K562 (cell line): Measurements from ENCODE around the gene AACS. TPM values are rescaled to one million over a fixed set of nuclear protein-coding genes. Genes with fewer than 3 reads are reported as not detected.

Source experiments
- ATAC-seq: fragments of 200-7000 bp; cut with Tn5 transposase; 3 replicates; pipeline ENCODE4 v1.9.1; 2020; ENCODE audit warnings: moderate library complexity
- BruUV-seq: library from RNA; stranded (reverse); fragments of 400-500 nt; replicated peaks from 2 replicates; lab custom pipeline; 2021; lab: Mats Ljungman, UMichigan
- CTCF ChIA-PET: fragments of 300-600 bp; formaldehyde crosslinking; extraction: SDS; loops from one replicate; lab custom pipeline; 2021; ENCODE audit warnings: low intra/inter-chr PET ratio; lab: Yijun Ruan, JAX
- POLR2A ChIA-PET: fragments of 300-600, 350-650 bp; sonication (Branson Sonifier 250); formaldehyde crosslinking; extraction: SDS; loops from one replicate; lab custom pipeline; 2021; ENCODE audit warnings: antibody characterized with exemption, inconsistent platforms; lab: Yijun Ruan, JAX
- DNase-seq, 4 experiments: peaks; one replicate each; pipeline versions ENCODE4 v3.0.0 to v3.0.0-alpha.2; 2011 to 2018; ENCODE audit warnings: low spot score in 3 of 4, mixed read lengths in 3 of 4; ENCODE audit errors: extremely low read depth in 1 of 4
- FAIRE-seq: peaks from 2 replicates; lab custom pipeline; 2011; peaks lifted over from hg19 to GRCh38; lab: Jason Lieb, UNC
- H2AFZ ChIP-seq: 2 replicates; pipeline ENCODE4 v1.6.0; 2011; ENCODE audit warnings: low read depth, low read length, control low read depth, inconsistent platforms
- H3K27ac ChIP-seq: fragments of 200-600 bp; 3 replicates; pipeline ENCODE4 v1.8.0; 2011; ENCODE audit warnings: low read depth, mild to moderate bottlenecking, control low read depth, inconsistent platforms, low read length, moderate library complexity, mixed read lengths; ENCODE audit errors: extremely low read depth
- H3K27me3 ChIP-seq, 2 experiments: fragments of 300-600 bp in 1 of 2; 2 replicates in 1 of 2; 3 replicates in 1 of 2; pipeline versions ENCODE4 v1.6.0 to v1.8.0; 2011; ENCODE audit warnings: inconsistent platforms in 2 of 2, low read length in 2 of 2, mild to moderate bottlenecking in 1 of 2, mixed read lengths in 1 of 2, moderate library complexity in 1 of 2; ENCODE audit not compliant: control insufficient read depth in 2 of 2, insufficient read depth in 2 of 2
- H3K36me3 ChIP-seq: fragments of 300-600 bp; 3 replicates; pipeline ENCODE4 v1.8.0; 2011; ENCODE audit warnings: mild to moderate bottlenecking, low read length, inconsistent platforms; ENCODE audit not compliant: control insufficient read depth, insufficient read depth
- H3K4me1 ChIP-seq, 2 experiments: fragments of 200-600 bp in 1 of 2; replicated peaks in 1 of 2; 2 replicates in 1 of 2; 3 replicates in 1 of 2; pipeline versions ENCODE4 v1.5.1 to v1.8.0; 2011; ENCODE audit warnings: inconsistent platforms in 2 of 2, low read length in 2 of 2, mild to moderate bottlenecking in 1 of 2, mixed read lengths in 1 of 2, moderate library complexity in 1 of 2; ENCODE audit not compliant: control insufficient read depth in 2 of 2, insufficient read depth in 2 of 2
- H3K4me2 ChIP-seq: 2 replicates; pipeline ENCODE4 v1.6.1; 2011; ENCODE audit warnings: low read length, control low read depth, inconsistent platforms, mixed read lengths; ENCODE audit not compliant: insufficient read depth
- H3K4me3 ChIP-seq: fragments of 200-600 bp; sonication (generic), shearing (Covaris generic); 2 replicates; pipeline ENCODE4 v1.5.1; 2016; ENCODE audit warnings: control low read depth, inconsistent platforms
- H3K79me2 ChIP-seq: fragments of 200-600 bp; 3 replicates; pipeline ENCODE4 v1.8.0; 2011; ENCODE audit warnings: low read length, inconsistent platforms; ENCODE audit not compliant: control insufficient read depth, insufficient read depth
- H3K9ac ChIP-seq, 2 experiments: 2 replicates each; pipeline versions ENCODE4 v1.6.0 to v1.6.1; 2011; ENCODE audit warnings: low read depth in 2 of 2, low read length in 2 of 2, control low read depth in 1 of 2, inconsistent platforms in 1 of 2, mild to moderate bottlenecking in 1 of 2, mixed read lengths in 1 of 2; ENCODE audit not compliant: insufficient read depth in 1 of 2
- H3K9me1 ChIP-seq: one replicate; pipeline ENCODE4 v1.6.0; 2011; ENCODE audit warnings: inconsistent platforms, mild to moderate bottlenecking, low read length, moderate library complexity; ENCODE audit not compliant: control insufficient read depth, insufficient read depth
- H3K9me3 ChIP-seq: replicated peaks from 2 replicates; pipeline ENCODE4 v1.5.1; 2011; ENCODE audit warnings: low read depth, low read length, inconsistent platforms; ENCODE audit not compliant: control insufficient read depth, insufficient read depth
- H4K20me1 ChIP-seq: replicated peaks from 2 replicates; pipeline ENCODE4 v1.6.1; 2011; ENCODE audit warnings: low read length, inconsistent platforms, mixed read lengths; ENCODE audit not compliant: control insufficient read depth, insufficient read depth
- HSF4 ChIP-seq: fragments of 250-450 bp; sonication (Bioruptor Pico); IDR thresholded peaks from 2 replicates; pipeline ENCODE4 v2.1.2; 2022; ENCODE audit warnings: mild to moderate bottlenecking, moderate library complexity, borderline replicate concordance
- PBX2 ChIP-seq, 2 experiments: IDR thresholded peaks in 1 of 2; conservative IDR thresholded peaks in 1 of 2; 2 replicates each; pipeline ENCODE4 v1.6.1; 2016; ENCODE audit warnings: low read depth in 2 of 2, mild to moderate bottlenecking in 1 of 2, missing compliant biosample characterization in 1 of 2, missing genetic modification characterization in 1 of 2, moderate library complexity in 1 of 2
- PURB ChIP-seq: sonication (generic); formaldehyde crosslinking; IDR thresholded peaks from 2 replicates; pipeline ENCODE4 v1.9.0; 2021; ENCODE audit warnings: low read depth, mild to moderate bottlenecking, missing genetic modification reagents
- RBFOX2 ChIP-seq: fragments of 200-400 bp; formaldehyde crosslinking; IDR thresholded peaks from 2 replicates; pipeline ENCODE4 v1.6.1; 2017; ENCODE audit warnings: low read depth, mild to moderate bottlenecking, low read length, moderate library complexity
- ZC3H11A ChIP-seq: IDR thresholded peaks from 2 replicates; pipeline ENCODE4 v1.6.1; 2012; ENCODE audit warnings: low read depth, low read length, improper control_type of control experiment
- ZNF449 ChIP-seq: fragments of 250-450 bp; sonication (Bioruptor Pico); IDR thresholded peaks from 2 replicates; pipeline ENCODE4 v1.8.0; 2022; ENCODE audit warnings: moderate library complexity, mild to moderate bottlenecking, inconsistent platforms
- WGBS: fragments of 100-300 bp; shearing (Covaris generic); methylation state at CpG from one replicate; pipeline ENCODE4 v1.1.6; 2016; ENCODE audit warnings: low coverage, mixed read lengths; ENCODE audit not compliant: insufficient coverage; ENCODE audit errors: missing lambda C conversion rate; 5-methylcytosine and 5-hydroxymethylcytosine counted together
- in situ Hi-C: fragments of 300-500 bp; cut with MboI; formaldehyde crosslinking; loops from 4 replicates; pipeline ENCODE4 v1.15.0; 2018; ENCODE audit warnings: inconsistent platforms, mixed read lengths
- intact Hi-C: fragments of 100-400 bp; cut with micrococcal nuclease; formaldehyde crosslinking; loops from 2 replicates; pipeline ENCODE4 v1.14.2; 2022
- polyA plus RNA-seq, 8 experiments: library from polyadenylated mRNA; depleted of rRNA in 4 of 8; stranded (reverse) in 5 of 8; unstranded in 3 of 8; fragments of >200 nt; fragmentation: Nextera tagmentation in 2 of 8; fragmentation: Illumina TruSeq in 1 of 8; extraction: Ambion mirVana in 2 of 8; extraction: Trizol in 1 of 8; gene quantifications; 2 replicates each; pipeline versions ENCODE4 v1.2.1 to v1.2.3, GENCODE V29; 2011 to 2014; ENCODE audit warnings: inconsistent platforms in 1 of 8, missing spikeins in 1 of 8
- total RNA-seq, 7 experiments: library from RNA; depleted of rRNA in 6 of 7; stranded (reverse); fragments of >200 nt in 6 of 7; fragmentation: Illumina TruSeq in 2 of 7; extraction: Trizol in 2 of 7; gene quantifications; 2 replicates each; pipeline versions ENCODE4 v1.2.1 to v1.2.3, GENCODE V29; 2011 to 2021; ENCODE audit warnings: low replicate concordance in 1 of 7
- TF ChIP-seq, protein P1 (sequence below): sonication (generic); formaldehyde crosslinking; IDR thresholded peaks from 2 replicates; pipeline ENCODE4 v1.8.1; 2023; ENCODE audit warnings: mild to moderate bottlenecking, missing genetic modification reagents

Gene AACS
- total and polyA plus RNA-seq, 9 of the 15 experiments (the other 6 are each of a cell fraction or from before 2014, with no cell fraction given), result 2.4 to 13.0 (median 6.0) TPM

GRCh38 chr12:125189502-125189901, 124.3 kb downstream of the AACS start:
- Histone ChIP-seq H3K27me3 (peaks cover 19 to 50% of the 10 kb centered on the region in 2 experiments), H3K27ac (no peak overlapping the region), H3K9ac (no peak overlapping the region), H3K9me3 (no peaks in the 10 kb centered on the region), H3K4me1 (peaks cover 0 to 20% of the 10 kb centered on the region in 2 experiments; a peak in 2 of 5 replicates), H2AFZ (no peak overlapping the region), H3K79me2 (no peaks in the 10 kb centered on the region), H3K36me3 (no peaks in the 10 kb centered on the region), H3K4me3 (no peak overlapping the region), H3K9me1 (no peaks in the 10 kb centered on the region), H4K20me1 (peaks cover 4% of the 10 kb centered on the region; the same call in 1 of the 2 replicates), H3K4me2 (no peak overlapping the region)
- FAIRE-seq, result no peak
- TF ChIP-seq RBFOX2, result no peak
- TF ChIP-seq HSF4 (CRISPR knock-in tag), result no peak
- no peak for TF ChIP-seq PBX2 (CRISPR knock-in tag; IDR thresholded peaks at IDR 0.05; ENCODE audit: low read depth)
- TF ChIP-seq PBX2 (tag; conservative IDR thresholded peaks at IDR 0.05; ENCODE audit: low read depth), result no peak
- no peak for TF ChIP-seq ZC3H11A
- TF ChIP-seq PURB (CRISPR knock-in tag), result no peak
- TF ChIP-seq, protein P1, sequence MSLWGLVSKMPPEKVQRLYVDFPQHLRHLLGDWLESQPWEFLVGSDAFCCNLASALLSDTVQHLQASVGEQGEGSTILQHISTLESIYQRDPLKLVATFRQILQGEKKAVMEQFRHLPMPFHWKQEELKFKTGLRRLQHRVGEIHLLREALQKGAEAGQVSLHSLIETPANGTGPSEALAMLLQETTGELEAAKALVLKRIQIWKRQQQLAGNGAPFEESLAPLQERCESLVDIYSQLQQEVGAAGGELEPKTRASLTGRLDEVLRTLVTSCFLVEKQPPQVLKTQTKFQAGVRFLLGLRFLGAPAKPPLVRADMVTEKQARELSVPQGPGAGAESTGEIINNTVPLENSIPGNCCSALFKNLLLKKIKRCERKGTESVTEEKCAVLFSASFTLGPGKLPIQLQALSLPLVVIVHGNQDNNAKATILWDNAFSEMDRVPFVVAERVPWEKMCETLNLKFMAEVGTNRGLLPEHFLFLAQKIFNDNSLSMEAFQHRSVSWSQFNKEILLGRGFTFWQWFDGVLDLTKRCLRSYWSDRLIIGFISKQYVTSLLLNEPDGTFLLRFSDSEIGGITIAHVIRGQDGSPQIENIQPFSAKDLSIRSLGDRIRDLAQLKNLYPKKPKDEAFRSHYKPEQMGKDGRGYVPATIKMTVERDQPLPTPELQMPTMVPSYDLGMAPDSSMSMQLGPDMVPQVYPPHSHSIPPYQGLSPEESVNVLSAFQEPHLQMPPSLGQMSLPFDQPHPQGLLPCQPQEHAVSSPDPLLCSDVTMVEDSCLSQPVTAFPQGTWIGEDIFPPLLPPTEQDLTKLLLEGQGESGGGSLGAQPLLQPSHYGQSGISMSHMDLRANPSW (CRISPR knock-in tag), result no peak
- TF ChIP-seq ZNF449 (CRISPR knock-in tag), result no peak
- BruUV-seq, result no TSS peak
- intact Hi-C loops, result loop anchor here (10.0 kb wide), 1 partner anchor 145 kb away; no protein-coding TSS in a partner anchor
- 1% methylated on average over 6 of the region's 8 CpGs for WGBS
- in situ Hi-C loops, result no loop called here
- DNase-seq, result no peak
- ChIA-PET POLR2A (no interaction called here), CTCF (no interaction called here)
- ATAC-seq, result no peak
